HG03097 (cell line): ENCODE measurements around the gene RORC.

Experiments used
- ATAC-seq: cut with Tn5 transposase; IDR thresholded peaks from one replicate; pipeline ENCODE4 v1.9.1; 2021; ENCODE audit not compliant: unreplicated experiment, low FRiP score

The RORC gene

GRCh38 chr1:151829352-151830046, 2.1 kb downstream of the RORC start:
- no peak for ATAC-seq

GRCh38 chr1:151828921-151829320, 2.7 kb downstream of the RORC start:
- ATAC-seq, result no peak

GRCh38 chr1:151827853-151828252, 3.7 kb downstream of the RORC start:
- ATAC-seq, result no peak

- no peak for ATAC-seq
Observed at GRCh38 chr1:151825751-151826660, 5.6 kb downstream of the RORC start.

GRCh38 chr1:151825204-151825603, 6.4 kb downstream of the RORC start:
- ATAC-seq, result no peak

GRCh38 chr1:151823175-151823574, 8.4 kb downstream of the RORC start:
- ATAC-seq, result no peak

GRCh38 chr1:151822404-151822803, 9.2 kb downstream of the RORC start:
- no peak for ATAC-seq

GRCh38 chr1:151820940-151821339, 10.7 kb downstream of the RORC start:
- ATAC-seq, result no peak

- no peak for ATAC-seq
Observed at GRCh38 chr1:151819976-151820623, 11.5 kb downstream of the RORC start.

- ATAC-seq, result no peak
Observed at GRCh38 chr1:151819227-151819835, 12.3 kb downstream of the RORC start.

GRCh38 chr1:151817353-151817730, 14.3 kb downstream of the RORC start:
- ATAC-seq, result no peak

GRCh38 chr1:151816548-151817352, 14.9 kb downstream of the RORC start:
- no peak for ATAC-seq

- ATAC-seq, result no peak
Observed at GRCh38 chr1:151815716-151816327, 15.8 kb downstream of the RORC start.

GRCh38 chr1:151814971-151815545, 16.5 kb downstream of the RORC start:
- no peak for ATAC-seq

GRCh38 chr1:151814426-151814825, 17.2 kb downstream of the RORC start:
- ATAC-seq, result no peak

- ATAC-seq, result no peak
Observed at GRCh38 chr1:151813271-151813977, 18.2 kb downstream of the RORC start.

- no peak for ATAC-seq
Observed at GRCh38 chr1:151811181-151811580, 20.4 kb downstream of the RORC start.

GRCh38 chr1:151809985-151810556, 21.5 kb downstream of the RORC start:
- no peak for ATAC-seq
